ENCODE data around the gene MERTK.
"Not testable (repeated sequence)": the region's sequence is repeated elsewhere in the genome, so short reads cannot be mapped to it uniquely, and the experiment has no call there.

MERTK gene

DNA sequence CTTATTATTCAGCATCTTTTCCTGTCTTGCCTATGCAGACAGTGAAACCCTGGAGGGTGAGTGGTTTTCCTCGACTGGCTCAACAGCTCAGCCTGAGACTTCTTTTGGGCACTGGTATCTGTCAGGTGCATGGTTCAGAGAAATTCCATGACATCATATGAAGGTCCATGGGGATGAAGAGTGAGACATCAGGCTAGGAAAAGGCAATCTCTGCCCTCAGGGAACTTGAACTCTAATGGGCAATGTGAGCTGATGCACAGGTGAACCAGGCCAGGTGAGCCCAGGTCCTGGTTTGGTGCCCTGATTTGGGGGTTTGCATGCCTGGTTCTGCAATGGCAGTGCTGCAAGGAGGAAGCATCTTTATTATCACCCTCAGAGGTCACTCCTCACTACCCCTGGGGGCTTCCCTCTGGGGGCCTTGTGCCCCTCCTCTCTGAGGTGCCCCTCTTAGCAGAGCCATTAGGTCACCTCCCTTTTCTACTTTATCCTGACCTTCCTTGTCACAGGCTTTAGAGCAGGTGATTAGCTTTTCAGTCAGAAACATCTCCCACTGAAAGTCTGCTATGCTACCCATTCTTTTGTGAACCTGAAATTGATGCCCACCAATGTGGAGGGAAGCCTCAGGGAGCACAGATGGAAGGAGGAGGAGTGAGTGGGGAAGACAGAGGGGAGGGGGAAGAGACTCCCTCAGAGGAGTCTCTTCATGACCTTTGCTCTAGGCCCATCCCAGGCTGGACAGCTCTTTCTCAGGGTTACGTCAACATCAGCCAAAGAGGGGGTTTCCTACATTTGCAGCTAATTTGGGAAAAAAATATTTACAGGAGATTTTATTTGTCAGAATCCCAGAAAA is 47.3 kb downstream of the MERTK start:
- DNase-seq (ENCODE audit: low read depth in 2 of 2, low spot score in 1 of 2) = no peak

DNA sequence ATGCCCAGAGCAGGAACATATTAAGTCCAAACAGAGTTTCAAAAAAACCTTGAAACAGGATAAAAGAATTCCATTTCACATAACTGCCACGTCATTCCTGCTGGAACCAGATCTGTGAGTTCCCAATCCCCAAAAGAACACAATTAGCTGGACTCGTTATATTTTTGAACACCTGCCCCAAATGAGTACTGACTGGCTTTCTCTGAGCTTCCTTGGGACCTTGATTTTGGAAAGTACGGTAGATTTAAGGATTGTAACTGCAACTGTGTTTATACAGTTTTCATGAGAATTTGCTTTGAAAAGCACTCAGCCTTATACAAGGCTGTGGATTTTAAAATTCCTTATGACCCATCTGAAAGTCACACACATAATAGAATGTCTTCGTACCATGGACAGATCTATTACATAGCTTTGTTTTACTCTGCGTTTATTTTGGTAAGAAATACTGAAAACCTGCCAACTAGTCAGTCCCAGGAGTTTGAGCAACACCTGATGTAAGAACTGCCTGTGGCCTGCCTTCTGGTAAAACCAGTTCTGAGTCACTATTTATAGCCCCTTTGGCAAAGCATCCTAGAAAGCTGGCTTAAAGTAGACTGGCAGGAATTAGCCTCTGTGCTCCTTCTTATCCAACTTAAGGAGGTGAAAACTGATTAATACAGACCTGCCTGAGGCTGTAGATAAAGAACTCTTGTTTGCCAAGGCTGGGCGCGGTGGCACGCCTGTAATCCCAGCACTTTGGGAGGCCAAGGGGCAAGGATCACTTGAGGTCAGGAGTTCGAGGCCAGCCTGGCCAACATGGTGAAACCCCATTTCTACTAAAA is 48.1 kb downstream of the MERTK start:
- no peak for DNase-seq (ENCODE audit: low read depth in 2 of 2, low spot score in 1 of 2)

DNA sequence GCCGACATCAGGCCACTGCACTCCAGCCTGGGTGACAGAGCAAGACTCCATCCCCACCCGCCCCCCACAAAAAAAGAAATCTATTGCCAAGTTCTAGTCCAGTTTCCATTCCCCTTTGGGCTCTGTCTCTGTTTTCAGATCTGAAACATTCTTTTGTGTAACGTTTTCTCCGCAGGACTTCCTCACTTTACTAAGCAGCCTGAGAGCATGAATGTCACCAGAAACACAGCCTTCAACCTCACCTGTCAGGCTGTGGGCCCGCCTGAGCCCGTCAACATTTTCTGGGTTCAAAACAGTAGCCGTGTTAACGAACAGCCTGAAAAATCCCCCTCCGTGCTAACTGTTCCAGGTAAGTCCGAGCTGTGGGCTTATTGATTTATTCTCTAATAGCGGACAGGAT is 48.8 kb downstream of the MERTK start:
- no peak for DNase-seq (ENCODE audit: low read depth in 2 of 2, low spot score in 1 of 2)

DNA sequence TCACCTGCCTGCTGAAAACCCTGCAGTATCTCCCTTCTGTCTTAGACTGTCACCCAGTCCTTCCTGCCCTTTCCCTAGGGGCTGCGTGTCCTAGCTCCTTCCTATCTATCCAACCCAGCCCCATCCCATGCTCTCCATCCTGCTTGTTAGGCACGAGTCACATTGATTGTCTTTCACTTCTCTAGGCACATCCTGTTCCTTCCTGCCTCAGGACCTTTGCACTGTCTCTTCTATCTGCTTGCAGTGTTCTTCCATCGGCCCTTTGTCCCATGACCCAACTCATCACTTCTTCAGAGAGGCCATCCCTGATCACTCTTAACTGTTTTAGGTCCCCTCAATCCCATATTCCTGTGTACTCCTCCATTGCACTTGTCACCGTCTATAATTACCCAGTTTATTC is 50.4 kb downstream of the MERTK start:
- DNase-seq (ENCODE audit: low read depth in 2 of 2, low spot score in 1 of 2) = no peak

DNA sequence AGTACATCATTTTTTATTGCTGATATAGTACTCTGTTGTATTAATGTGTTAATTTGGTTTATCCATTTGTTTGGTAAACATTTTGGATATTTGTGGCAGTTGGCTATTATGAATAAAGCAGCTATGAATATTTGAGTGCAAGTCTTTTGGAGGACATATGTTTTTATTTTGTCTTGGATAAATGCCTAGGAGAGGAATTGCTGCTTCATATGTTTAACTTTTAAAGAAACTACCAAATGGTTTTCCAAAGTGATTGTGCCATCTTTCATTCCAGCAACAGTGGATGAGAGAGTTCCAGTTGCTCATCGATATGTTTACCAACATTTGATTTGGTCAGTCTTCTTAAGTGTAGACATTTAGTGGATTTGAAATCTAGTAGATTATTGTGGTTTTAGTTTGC is 51.8 kb downstream of the MERTK start:
- DNase-seq (ENCODE audit: low read depth in 2 of 2, low spot score in 1 of 2) = no peak

DNA sequence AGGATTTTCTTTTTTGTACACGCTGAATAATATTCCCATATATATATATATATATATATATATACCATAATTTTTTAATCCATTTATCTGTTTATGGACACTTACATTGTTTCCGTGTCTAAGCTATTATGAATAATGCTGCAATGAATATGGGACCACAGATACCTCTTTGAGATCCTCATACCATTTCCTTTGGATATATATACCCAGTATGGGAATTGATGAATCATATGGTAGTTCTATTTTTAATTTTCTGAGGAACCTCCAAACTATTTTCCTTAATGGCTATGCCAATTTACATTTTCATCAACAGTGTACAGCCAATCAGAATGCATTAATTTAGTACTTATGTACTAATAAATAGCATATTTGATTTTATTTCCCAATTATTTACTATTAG is 53.1 kb downstream of the MERTK start:
- DNase-seq (ENCODE audit: low read depth in 2 of 2, low spot score in 1 of 2) = no peak

DNA sequence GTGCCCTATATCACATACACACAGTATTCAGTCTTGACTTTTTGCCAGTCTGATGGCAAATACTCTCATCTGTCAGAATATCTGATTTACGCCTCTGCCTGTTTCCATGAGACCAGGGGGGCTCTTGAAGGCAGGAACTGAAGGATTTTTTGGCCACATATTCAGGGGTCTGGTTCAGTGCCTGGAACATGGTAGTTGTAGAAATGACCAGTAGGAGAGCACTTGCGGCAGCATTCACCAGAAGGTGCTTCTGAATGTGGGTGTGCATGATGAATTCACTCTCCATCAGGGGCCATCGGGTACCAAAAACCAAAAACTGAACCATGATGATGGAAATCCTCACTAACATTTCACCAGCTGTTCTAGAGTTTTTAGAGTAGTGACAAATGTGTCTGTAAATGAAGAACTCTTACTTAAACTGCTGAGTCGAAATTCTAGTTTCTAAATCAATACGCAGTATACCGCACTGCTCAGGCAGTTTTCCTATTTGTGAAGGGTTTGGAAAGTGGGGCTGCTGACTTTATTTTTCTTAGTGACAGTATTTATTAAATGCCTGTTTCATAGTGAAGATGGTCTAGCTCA is 54.6 kb downstream of the MERTK start:
- DNase-seq (ENCODE audit: low read depth in 2 of 2, low spot score in 1 of 2) = no peak

DNA sequence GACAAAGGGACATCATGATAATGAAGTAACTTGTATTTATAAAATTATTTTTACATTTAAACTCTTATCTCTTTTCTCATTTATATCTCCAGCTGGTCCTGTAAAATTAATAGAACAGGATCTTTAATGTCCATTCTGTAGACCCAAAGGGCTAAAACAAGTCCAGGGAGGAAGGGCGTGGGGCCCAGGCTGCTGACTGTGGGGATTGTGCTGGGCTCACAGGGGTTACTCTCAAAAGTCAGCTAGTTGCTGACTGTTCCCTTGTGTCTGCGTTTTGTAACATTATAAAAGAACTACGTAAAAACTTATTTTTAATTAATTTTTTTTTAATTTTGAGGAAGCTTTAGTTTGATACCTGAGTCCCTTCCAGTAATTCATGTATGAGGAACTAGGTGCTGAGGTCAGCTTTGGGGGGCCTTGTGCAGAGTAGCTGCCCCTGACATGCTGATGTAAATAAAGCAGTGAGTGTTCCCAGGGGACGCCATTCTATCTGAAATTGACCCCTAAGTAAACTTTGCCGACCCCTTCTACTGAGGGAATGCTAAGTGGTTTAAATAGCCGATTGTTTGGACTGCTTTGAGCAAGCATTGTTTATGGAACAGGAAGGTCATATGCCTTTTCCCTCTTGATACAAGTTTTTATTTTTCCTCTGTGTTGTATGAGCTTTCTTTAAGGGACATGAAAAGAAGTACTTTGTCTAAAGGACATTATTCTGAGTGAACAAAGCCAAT is 56.4 kb downstream of the MERTK start:
- DNase-seq (ENCODE audit: low read depth in 2 of 2, low spot score in 1 of 2) = no peak

DNA sequence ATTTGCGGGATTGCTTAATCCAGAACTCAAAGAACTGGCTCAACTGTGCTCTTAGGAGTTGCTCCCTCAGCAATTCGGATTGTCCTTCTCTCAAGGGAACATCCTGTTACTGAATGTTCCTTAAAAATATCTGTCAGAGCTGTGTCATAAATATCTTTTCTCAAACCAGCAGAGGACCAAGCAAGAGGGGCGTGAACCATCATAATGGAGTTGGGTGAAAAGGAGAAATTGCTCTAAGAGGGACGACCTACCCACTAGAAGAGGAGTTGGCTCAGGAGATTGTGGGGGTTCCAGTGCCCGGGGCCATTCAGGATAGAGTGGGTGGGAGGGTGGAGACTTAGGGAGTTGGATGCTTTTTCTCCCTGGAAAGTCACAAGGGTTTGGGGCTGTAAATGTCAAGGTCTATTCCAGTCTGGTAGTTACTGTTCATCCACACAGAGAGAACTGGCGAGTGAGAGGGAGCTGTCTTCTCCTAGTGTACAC is 59.5 kb downstream of the MERTK start:
- DNase-seq (ENCODE audit: low read depth in 2 of 2, low spot score in 1 of 2) = no peak

DNA sequence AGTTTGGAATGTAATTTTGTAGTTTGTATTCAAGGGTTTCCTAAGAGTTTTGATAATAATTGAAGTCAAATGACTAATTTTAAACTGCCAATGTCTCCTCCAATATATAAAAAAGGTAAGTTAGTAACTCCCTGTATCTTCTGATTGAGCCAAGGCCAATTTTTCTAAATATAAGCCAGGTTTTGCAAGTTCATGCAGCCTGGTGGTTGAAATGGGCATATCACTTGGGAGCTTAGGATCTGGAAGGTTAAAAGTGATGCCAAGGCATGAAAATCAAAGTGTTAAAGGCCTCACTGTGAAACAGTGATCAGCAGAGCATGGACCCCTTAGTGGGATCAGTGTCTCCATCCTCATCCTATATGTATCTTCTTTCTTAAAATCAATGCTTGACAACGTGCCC is 60.5 kb downstream of the MERTK start:
- no peak for DNase-seq (ENCODE audit: low read depth in 2 of 2, low spot score in 1 of 2)

DNA sequence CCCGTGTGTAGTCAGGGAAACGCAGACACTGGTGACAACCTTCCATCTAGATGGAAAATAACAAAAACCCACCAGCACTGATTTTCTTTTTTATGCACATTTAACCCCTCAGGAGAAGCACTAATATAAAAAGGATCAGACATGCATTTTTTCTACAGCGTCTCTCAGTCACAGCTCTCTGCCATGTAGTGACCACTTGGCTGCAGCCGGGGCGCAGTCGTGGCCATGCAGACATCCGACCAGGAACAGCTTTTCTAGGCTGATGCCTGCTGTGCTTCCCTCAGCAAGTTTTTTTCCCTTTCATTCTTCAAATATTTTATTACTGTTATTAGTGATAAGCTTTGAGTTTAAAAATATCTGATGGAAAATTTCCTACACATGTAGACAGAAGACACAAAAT is 63.3 kb downstream of the MERTK start:
- no peak for DNase-seq (ENCODE audit: low read depth in 2 of 2, low spot score in 1 of 2)

DNA sequence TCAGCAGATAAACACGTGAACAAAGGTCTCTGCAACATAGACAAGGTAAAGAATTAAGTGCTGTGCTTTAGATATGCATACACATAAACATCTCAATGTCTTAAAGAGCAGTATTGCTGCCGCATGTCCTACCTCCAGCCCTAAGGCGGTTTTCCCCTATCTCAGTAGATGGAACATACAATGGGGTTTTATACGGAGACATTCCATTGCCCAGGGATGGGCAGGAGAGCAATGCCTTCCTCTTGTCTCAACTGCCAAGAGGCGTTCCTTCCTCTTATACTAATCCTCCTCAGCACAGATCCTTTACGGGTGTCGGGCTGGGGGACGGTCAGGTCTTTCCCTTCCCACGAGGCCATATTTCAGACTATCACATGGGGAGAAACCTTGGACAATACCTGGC is 64.7 kb downstream of the MERTK start:
- not testable (repeated sequence) for DNase-seq (ENCODE audit: low read depth in 2 of 2, low spot score in 1 of 2)

DNA sequence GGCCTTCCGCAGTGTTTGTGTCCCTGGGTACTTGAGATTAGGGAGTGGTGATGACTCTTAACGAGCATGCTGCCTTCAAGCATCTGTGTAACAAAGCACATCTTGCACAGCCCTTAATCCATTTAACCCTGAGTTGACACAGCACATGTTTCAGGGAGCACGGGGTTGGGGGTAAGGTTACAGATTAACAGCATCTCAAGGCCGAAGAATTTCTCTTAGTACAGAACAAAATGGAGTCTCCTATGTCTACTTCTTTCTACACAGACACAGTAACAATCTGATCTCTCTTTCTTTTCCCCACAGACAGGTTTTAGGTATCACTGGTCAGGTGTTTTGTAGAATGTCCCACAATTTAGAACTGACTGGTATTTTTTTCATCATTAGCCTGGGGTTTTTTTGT is 65.1 kb downstream of the MERTK start:
- DNase-seq (ENCODE audit: low read depth in 2 of 2, low spot score in 1 of 2) = not testable (repeated sequence)

DNA sequence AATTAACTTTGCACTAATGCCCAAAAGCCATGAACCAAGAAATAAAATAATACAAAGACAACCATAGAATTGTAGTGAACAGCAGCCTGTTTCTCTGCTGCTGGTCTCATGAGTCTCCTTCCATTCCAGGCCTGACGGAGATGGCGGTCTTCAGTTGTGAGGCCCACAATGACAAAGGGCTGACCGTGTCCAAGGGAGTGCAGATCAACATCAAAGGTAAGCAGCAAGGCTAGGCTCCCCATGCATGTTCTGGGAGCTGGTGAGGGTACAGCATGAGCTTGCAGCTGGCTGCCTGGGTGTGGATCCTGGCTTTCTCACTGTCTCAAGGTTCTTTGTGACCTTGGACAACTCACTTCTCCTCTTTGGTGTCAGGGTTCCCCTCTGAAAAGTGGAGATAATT is 66.7 kb downstream of the MERTK start:
- DNase-seq (ENCODE audit: low read depth in 2 of 2, low spot score in 1 of 2) = no peak

DNA sequence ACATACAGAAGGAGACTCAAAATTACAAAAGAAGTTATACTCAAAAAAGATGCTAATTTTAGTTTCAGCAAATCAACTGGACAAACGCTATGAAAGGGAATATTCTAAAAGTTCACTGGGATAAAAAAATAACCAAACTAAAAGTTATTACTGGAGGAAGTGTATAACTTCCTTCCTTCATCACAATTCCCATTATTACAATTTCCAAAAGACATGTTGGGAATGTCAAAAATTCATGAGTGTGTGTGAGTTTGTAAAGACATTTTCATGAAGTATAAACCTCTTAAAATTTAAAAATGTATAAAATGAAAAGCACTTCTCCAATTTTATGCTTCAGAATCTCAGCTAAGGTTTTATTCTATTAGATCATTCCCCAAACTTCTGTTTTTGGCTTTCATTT is 67.8 kb downstream of the MERTK start:
- DNase-seq (ENCODE audit: low read depth in 2 of 2, low spot score in 1 of 2) = no peak

DNA sequence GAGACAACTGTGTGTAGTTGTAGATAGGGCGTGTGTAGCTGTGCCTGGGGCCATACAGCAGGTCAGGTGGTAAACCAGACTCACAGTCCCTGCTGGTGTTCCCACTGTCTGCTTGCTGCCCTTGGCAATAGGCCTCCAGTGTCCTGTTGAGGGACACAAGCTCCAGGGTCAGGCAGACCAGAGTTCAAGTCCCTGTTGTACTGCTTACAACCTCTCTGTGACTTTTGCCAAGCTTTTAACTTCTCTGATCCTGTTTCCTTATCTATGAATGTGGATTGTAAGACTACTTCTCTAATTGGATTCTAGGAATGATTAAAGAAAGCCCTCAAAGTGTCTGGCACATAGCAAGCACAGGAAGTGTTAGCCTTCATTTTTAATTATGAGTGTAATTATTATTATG is 68.6 kb downstream of the MERTK start:
- no peak for DNase-seq (ENCODE audit: low read depth in 2 of 2, low spot score in 1 of 2)

DNA sequence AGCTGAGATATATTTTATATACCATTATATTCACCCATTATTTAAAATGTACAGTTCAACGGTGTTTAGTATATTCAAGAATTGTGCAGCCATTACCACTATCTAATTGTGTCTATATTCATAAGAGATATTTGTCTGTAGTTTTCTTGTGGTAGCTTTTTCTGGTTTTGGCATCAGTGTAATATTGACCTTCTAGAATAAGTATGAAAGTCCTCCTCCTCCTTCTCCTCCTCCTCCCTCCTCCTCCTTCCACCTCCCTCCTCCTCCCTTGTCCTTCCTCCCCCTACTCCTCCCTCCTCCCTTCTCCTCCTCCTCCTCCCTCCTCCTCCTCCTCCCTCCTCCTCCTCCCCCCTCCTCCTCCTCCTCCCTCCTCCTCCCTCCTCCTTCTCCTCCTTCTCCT is 72.0 kb downstream of the MERTK start:
- no peak for DNase-seq (ENCODE audit: low read depth in 2 of 2, low spot score in 1 of 2)

DNA sequence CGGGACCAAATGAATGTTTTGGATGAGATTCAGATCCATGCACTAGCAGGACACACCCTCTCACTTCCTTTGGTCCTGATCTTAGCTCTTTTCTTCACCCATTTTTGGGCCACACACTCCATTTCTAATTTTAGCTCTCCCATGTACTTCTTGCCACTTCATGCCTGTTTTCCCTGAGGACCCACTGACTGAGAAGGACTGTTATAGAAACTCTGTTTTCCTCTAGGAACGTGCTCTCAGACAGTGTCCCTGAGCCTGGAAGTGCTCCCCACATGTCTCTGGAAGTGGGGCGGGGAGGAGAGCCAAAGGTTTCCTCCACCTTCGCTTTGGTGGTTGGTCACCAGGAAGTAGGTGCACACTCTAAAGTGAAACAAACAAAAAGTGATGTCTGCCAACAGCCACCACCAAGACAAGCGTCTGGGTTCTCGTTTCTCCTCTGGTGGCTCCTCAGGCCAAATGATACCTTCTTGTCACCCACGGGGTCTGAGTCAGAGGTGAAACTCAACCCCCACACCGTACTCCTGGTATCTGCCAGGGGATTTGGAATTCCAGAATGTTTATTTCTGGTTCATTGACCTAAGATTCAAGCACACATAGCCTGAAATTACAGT is 74.7 kb downstream of the MERTK start:
- no peak for DNase-seq (ENCODE audit: low read depth in 2 of 2, low spot score in 1 of 2)

DNA sequence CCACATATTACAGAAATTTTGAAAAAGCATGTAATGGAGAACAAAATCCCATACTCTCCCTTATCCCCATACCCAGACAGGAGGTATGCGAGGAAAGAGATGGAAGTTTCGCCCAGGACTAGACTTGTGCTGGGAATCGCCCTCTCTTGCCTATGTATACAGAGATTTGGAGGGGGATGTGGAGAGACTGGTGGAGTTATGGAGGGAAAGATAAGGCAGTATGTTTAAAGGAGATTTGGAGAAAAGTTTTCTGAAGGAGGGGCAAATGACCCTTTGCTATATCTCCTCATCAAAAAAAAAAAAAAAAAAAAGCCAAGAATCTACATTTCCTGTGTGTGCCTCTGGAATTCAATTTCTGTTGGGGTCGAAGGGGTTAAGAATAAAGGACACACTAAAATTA is 75.3 kb downstream of the MERTK start:
- DNase-seq (ENCODE audit: low read depth in 2 of 2, low spot score in 1 of 2) = no peak

DNA sequence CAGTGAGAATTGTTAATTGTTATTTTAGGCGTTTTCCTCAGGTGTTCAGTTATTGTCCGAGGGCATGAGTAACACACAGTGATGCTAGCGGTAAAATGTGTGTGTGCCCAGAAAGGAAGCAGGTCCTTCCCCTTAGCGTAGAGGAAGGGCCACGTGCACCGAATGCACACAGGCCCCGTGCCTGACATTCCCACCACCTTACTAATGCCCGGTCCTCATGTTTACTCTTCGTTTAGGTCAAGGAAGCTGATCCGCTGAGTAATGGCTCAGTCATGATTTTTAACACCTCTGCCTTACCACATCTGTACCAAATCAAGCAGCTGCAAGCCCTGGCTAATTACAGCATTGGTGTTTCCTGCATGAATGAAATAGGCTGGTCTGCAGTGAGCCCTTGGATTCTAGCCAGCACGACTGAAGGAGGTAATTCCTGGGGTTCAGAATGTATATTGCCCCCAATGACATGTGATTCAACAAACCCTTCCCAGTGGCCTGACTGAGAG is 76.7 kb downstream of the MERTK start:
- DNase-seq (ENCODE audit: low read depth in 2 of 2, low spot score in 1 of 2) = no peak

DNA sequence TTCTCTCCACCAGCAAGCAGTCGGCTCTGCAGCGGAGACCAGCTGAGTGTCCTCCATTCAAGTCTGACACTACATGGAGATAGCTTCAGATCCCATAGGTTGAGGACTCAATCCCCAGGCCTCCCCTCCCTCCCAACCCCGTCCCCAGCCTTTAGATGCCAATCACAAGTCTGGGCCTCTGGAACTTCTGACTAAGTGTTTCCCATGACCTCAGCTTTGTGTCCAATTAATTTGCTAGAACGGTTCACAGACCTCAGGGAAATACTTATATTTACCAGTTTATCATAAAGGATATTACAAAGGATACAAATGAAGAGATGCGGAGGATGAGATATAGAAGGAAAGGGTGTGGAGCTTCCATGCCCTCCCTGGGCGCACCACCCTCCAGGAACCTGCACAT is 77.4 kb downstream of the MERTK start:
- no peak for DNase-seq (ENCODE audit: low read depth in 2 of 2, low spot score in 1 of 2)
